Measurements from ENCODE around the gene NDUFAF3. TPM values are rescaled to one million over a fixed set of nuclear protein-coding genes. Genes with fewer than 3 reads are reported as not detected.

NDUFAF3 gene
- total and polyA plus RNA-seq, 4 donors: 28.6 to 107 (median 72.0) TPM

DNA sequence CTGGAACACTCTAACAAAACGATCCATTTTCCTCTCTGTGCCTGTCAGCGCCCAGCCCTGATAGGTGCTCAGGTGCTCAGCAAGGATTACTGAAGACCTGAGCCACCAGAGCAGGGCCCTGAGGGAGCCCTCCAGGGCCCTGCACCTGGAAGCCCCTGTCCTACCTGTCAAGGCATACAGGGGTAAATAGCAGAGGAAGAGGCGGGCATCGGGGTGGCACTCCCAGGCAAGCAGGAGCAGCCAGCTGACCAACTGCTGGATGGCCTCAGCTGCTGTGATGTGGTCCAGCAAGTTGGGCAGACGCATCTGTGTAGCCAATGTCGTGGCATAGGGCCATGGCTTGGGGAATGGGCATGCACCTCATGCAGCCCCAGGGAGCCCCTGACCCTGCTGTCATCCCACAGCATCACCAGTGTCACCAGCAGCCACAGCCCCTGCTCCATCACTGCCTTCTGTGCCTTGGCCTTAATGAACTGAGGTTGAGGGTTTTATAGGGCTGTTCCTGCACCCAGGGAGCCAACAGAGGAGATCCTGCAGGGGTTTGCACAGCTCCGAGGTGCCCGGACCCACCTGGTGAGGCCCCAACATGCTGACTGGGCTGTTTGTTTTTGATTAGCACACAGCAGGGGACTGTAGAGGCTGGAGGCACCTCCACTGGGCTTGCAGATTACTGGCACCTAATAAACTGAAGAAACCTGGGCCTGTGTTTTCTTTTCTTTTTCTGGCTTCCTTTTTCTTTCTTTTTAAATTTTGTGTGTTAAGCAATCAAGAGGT, 22.6 kb upstream of the NDUFAF3 start:
- Histone ChIP-seq H3K27me3 (ENCODE audit: control insufficient read depth in 4 of 4, insufficient read depth in 4 of 4, low read length in 3 of 4) (no peaks in the 10 kb centered on the region), H3K4me3 (ENCODE audit: low read depth in 1 of 3, low read length in 3 of 3) (no peak overlapping the region), H3K9me3 (ENCODE audit: control insufficient read depth in 4 of 4, low read length in 3 of 4) (no peaks in the 10 kb centered on the region), H3K9ac (ENCODE audit: low read depth in 1 of 2, low read length in 2 of 2) (no peak overlapping the region), H3K4me1 (ENCODE audit: control insufficient read depth in 4 of 4, insufficient read depth in 4 of 4, low read length in 3 of 4) (peaks cover 0 to 3% (median under 1%) of the 10 kb centered on the region in 4 donors), H3K27ac (ENCODE audit: low read depth in 1 of 2, low read length in 2 of 2) (no peak overlapping the region), H3K36me3 (ENCODE audit: control insufficient read depth in 4 of 4, insufficient read depth in 3 of 4, low read depth in 1 of 4, low read length in 3 of 4) (peaks cover 0 to 4% (median 0%) of the 10 kb centered on the region in 4 donors)
- 91% methylated on average over 8 of the region's 8 CpGs for WGBS
- TF ChIP-seq EGR1 (IDR thresholded peaks at IDR 0.05; ENCODE audit: low read depth in 2 of 2) (no peak), GABPA (IDR thresholded peaks at IDR 0.05 in 1 of 2, conservative IDR thresholded peaks at IDR 0.05 in 1 of 2) (no peak), HNF4G (IDR thresholded peaks at IDR 0.05) (no peak), FOXA1 (IDR thresholded peaks at IDR 0.05) (no peak), JUND (IDR thresholded peaks at IDR 0.05) (no peak), TAF1 (conservative IDR thresholded peaks at IDR 0.05) (no peak), SP1 (IDR thresholded peaks at IDR 0.05) (no peak), NR2F2 (IDR thresholded peaks at IDR 0.05) (no peak)
- TF ChIP-seq, protein P1, sequence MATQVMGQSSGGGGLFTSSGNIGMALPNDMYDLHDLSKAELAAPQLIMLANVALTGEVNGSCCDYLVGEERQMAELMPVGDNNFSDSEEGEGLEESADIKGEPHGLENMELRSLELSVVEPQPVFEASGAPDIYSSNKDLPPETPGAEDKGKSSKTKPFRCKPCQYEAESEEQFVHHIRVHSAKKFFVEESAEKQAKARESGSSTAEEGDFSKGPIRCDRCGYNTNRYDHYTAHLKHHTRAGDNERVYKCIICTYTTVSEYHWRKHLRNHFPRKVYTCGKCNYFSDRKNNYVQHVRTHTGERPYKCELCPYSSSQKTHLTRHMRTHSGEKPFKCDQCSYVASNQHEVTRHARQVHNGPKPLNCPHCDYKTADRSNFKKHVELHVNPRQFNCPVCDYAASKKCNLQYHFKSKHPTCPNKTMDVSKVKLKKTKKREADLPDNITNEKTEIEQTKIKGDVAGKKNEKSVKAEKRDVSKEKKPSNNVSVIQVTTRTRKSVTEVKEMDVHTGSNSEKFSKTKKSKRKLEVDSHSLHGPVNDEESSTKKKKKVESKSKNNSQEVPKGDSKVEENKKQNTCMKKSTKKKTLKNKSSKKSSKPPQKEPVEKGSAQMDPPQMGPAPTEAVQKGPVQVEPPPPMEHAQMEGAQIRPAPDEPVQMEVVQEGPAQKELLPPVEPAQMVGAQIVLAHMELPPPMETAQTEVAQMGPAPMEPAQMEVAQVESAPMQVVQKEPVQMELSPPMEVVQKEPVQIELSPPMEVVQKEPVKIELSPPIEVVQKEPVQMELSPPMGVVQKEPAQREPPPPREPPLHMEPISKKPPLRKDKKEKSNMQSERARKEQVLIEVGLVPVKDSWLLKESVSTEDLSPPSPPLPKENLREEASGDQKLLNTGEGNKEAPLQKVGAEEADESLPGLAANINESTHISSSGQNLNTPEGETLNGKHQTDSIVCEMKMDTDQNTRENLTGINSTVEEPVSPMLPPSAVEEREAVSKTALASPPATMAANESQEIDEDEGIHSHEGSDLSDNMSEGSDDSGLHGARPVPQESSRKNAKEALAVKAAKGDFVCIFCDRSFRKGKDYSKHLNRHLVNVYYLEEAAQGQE (IDR thresholded peaks at IDR 0.05): no peak
- TF ChIP-seq, protein P2, sequence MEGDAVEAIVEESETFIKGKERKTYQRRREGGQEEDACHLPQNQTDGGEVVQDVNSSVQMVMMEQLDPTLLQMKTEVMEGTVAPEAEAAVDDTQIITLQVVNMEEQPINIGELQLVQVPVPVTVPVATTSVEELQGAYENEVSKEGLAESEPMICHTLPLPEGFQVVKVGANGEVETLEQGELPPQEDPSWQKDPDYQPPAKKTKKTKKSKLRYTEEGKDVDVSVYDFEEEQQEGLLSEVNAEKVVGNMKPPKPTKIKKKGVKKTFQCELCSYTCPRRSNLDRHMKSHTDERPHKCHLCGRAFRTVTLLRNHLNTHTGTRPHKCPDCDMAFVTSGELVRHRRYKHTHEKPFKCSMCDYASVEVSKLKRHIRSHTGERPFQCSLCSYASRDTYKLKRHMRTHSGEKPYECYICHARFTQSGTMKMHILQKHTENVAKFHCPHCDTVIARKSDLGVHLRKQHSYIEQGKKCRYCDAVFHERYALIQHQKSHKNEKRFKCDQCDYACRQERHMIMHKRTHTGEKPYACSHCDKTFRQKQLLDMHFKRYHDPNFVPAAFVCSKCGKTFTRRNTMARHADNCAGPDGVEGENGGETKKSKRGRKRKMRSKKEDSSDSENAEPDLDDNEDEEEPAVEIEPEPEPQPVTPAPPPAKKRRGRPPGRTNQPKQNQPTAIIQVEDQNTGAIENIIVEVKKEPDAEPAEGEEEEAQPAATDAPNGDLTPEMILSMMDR (IDR thresholded peaks at IDR 0.05; ENCODE audit: low read depth, low read length, missing input control): no peak
- no peak for DNase-seq (ENCODE audit: low spot score)

DNA sequence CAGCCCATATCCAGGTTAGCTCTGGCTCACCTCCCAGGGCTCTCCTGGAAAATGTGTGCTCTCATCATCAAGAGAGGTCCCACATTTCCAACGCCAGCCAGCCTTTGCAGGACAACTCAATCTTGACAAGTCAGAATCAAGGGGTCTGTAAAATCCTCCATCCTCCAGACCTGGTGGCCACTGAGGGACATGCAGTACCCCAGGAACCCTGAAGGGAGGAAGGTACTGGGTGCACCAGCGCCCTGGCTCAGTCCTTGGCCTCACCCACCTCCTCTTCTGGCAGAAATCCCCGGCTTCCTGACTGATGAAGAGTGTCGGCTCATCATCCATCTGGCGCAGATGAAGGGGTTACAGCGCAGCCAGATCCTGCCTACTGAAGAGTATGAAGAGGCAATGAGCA, 20.8 kb upstream of the NDUFAF3 start:
- no peak for DNase-seq (ENCODE audit: low spot score)
- Histone ChIP-seq H3K4me3 (ENCODE audit: low read depth in 1 of 3, low read length in 3 of 3) (no peak overlapping the region), H3K36me3 (ENCODE audit: control insufficient read depth in 4 of 4, insufficient read depth in 3 of 4, low read depth in 1 of 4, low read length in 3 of 4) (peaks cover 0 to 4% (median 0%) of the 10 kb centered on the region in 4 donors), H3K9ac (ENCODE audit: low read depth in 1 of 2, low read length in 2 of 2) (no peak overlapping the region), H3K27me3 (ENCODE audit: control insufficient read depth in 4 of 4, insufficient read depth in 4 of 4, low read length in 3 of 4) (no peaks in the 10 kb centered on the region), H3K27ac (ENCODE audit: low read depth in 1 of 2, low read length in 2 of 2) (no peak overlapping the region), H3K9me3 (ENCODE audit: control insufficient read depth in 4 of 4, low read length in 3 of 4) (no peaks in the 10 kb centered on the region), H3K4me1 (ENCODE audit: control insufficient read depth in 4 of 4, insufficient read depth in 4 of 4, low read length in 3 of 4) (peaks cover 6 to 13% (median 11%) of the 10 kb centered on the region in 4 donors)
- 95% methylated on average over 6 of the region's 6 CpGs for WGBS
- TF ChIP-seq FOXA2 (IDR thresholded peaks at IDR 0.05): no peak
- no peak for TF ChIP-seq NR2F2 (IDR thresholded peaks at IDR 0.05)
- no peak for TF ChIP-seq RXRA (IDR thresholded peaks at IDR 0.05)
- TF ChIP-seq, protein P2 (IDR thresholded peaks at IDR 0.05; ENCODE audit: low read depth, low read length, missing input control): no peak
- no peak for TF ChIP-seq RAD21 (IDR thresholded peaks at IDR 0.05)
- TF ChIP-seq, protein P3, sequence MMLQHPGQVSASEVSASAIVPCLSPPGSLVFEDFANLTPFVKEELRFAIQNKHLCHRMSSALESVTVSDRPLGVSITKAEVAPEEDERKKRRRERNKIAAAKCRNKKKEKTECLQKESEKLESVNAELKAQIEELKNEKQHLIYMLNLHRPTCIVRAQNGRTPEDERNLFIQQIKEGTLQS (IDR thresholded peaks at IDR 0.05): no peak
- TF ChIP-seq, protein P4, sequence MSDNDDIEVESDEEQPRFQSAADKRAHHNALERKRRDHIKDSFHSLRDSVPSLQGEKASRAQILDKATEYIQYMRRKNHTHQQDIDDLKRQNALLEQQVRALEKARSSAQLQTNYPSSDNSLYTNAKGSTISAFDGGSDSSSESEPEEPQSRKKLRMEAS (IDR thresholded peaks at IDR 0.05): no peak
- TF ChIP-seq, protein P5, sequence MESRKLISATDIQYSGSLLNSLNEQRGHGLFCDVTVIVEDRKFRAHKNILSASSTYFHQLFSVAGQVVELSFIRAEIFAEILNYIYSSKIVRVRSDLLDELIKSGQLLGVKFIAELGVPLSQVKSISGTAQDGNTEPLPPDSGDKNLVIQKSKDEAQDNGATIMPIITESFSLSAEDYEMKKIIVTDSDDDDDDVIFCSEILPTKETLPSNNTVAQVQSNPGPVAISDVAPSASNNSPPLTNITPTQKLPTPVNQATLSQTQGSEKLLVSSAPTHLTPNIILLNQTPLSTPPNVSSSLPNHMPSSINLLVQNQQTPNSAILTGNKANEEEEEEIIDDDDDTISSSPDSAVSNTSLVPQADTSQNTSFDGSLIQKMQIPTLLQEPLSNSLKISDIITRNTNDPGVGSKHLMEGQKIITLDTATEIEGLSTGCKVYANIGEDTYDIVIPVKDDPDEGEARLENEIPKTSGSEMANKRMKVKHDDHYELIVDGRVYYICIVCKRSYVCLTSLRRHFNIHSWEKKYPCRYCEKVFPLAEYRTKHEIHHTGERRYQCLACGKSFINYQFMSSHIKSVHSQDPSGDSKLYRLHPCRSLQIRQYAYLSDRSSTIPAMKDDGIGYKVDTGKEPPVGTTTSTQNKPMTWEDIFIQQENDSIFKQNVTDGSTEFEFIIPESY (IDR thresholded peaks at IDR 0.05): no peak
- no peak for TF ChIP-seq YY1 (IDR thresholded peaks at IDR 0.05)
- no peak for TF ChIP-seq GABPA (IDR thresholded peaks at IDR 0.05 in 1 of 2, conservative IDR thresholded peaks at IDR 0.05 in 1 of 2)
- no peak for TF ChIP-seq HNF4G (IDR thresholded peaks at IDR 0.05)
- no peak for TF ChIP-seq HNF4A (conservative IDR thresholded peaks at IDR 0.05)
- TF ChIP-seq SP1 (IDR thresholded peaks at IDR 0.05): no peak
- no peak for TF ChIP-seq FOXA1 (IDR thresholded peaks at IDR 0.05)
- TF ChIP-seq JUND (IDR thresholded peaks at IDR 0.05): no peak
- TF ChIP-seq EGR1 (IDR thresholded peaks at IDR 0.05; ENCODE audit: low read depth in 2 of 2): no peak
